GM18868 (cell line): Measurements from ENCODE around the gene STATH.
A peak's percentile ranks its signal among the peaks of the same experiment; 100 is the strongest.
"Not testable (repeated sequence)": the region's sequence is repeated elsewhere in the genome, so short reads cannot be mapped to it uniquely, and the experiment has no call there.

Experiments
- ATAC-seq: cut with Tn5 transposase; IDR thresholded peaks from one replicate; pipeline ENCODE4 v1.9.1; 2021; ENCODE audit warnings: mild to moderate bottlenecking, moderate library complexity; ENCODE audit not compliant: unreplicated experiment

The STATH gene, protein sequence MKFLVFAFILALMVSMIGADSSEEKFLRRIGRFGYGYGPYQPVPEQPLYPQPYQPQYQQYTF

DNA sequence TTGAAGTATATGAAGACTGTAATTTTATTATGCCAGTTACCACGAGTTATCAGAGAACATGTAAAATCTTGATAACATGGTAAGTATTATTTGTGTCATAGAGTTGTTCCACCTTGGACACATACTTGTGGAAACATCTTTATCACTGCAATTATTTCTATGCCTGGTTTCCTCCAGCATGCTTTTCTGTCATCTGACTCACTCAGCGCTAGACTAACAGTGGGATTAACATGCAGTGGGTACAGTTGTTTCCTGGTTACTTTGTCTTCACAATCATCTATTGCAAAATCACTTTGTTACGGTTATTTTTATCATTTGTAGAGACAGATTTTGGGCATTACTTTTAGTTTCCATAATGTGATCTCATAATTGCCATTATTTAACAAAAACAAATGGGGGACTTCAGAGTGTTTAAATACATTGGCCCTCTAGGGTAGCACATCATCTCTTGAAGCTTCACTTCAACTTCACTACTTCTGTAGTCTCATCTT lies at the start of gene STATH:
Gene STATH (plus strand): TSS at position 441 of the 491 bp plus-strand sequence. CDS start 2,472 bp downstream, outside the sequence.
- ATAC-seq = no peak

- no peak for ATAC-seq
Measured at GRCh38 chr4:69951602-69952001, 44.2 kb upstream of the STATH start.

- ATAC-seq = no peak
Measured at GRCh38 chr4:69957209-69957608, 38.6 kb upstream of the STATH start.

GRCh38 chr4:69965628-69966027 lies 30.1 kb upstream of the STATH start, which contains the start of gene CSN2:
Gene CSN2, minus strand, starts transcription at chr4:69965728. Its CDS starts 4,733 bp downstream, at chr4:69960995.
- no peak for ATAC-seq

- ATAC-seq = no peak
Measured at GRCh38 chr4:69970071-69970470, 25.7 kb upstream of the STATH start.

GRCh38 chr4:69974631-69975030 lies 21.1 kb upstream of the STATH start:
- ATAC-seq = no peak

DNA sequence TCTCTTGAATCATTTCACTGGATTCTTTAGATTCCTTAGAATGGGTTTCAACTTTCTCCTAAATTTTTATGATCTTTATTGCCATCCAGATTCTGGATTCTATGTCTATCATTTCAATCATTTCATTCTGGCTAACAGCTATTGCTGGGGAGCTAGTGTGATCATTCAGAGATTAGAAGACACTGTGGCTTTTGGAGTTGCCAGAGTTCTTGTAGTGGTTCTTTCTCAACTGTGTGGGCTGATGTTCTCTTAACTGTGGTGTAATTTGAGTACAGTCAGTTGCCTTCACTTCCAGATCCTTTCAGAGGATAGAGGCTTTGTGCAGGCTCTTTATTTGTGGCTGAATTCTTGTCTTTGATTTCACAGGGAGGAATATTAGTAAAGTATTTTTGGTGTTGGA lies 18.2 kb upstream of the STATH start:
- ATAC-seq = no peak

GRCh38 chr4:69984030-69984443 lies 11.7 kb upstream of the STATH start:
- peak; percentile 75 for ATAC-seq

- no peak for ATAC-seq
Measured at GRCh38 chr4:69986663-69987062, 9.1 kb upstream of the STATH start.

DNA sequence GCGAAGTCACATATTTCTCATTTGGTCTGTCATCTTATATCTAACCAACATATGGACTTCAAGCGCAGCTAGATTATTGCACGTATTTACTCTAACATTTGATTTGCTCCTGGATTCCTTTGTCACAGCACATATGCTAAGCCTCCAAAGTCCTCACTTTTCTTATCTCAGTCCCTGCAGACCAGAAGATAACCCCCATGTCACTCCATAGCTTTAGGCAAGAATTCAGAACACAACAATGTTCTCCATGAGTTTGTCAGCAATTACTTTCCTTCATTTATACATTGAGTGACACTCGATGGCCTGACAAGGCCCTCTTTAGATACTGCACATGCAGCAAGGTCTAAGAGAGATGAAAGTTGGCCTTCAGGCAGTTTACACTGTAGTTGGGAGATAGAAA lies 4.8 kb upstream of the STATH start:
- ATAC-seq = no peak

- no peak for ATAC-seq
Measured at GRCh38 chr4:69994782-69995181, 984 bp upstream of the STATH start.

GRCh38 chr4:69999420-69999819 lies 3.7 kb downstream of the STATH start:
- ATAC-seq = no peak

- no peak for ATAC-seq
Measured at GRCh38 chr4:70000711-70001110, 4.9 kb downstream of the STATH start.

DNA sequence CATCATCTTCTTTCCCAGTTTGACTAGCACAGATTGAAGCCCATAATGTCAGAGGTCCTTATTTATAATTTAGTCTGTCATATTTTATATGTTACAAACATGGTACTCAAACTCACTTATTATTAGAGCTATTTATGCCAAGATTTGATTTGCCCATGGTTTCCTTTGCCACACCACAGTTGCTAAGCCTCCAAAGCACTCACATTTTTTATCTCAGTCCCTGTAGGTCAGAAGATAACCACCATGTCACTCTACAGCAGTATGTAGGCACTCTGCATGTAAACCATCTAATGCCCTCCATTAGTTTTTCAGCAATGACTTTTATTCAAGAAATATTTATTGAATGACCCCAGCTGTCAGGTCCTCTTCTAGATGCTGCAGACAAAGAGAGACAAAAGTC lies 6.7 kb downstream of the STATH start:
- ATAC-seq = no peak

GRCh38 chr4:70008771-70009170 lies 13.0 kb downstream of the STATH start:
- no peak for ATAC-seq

DNA sequence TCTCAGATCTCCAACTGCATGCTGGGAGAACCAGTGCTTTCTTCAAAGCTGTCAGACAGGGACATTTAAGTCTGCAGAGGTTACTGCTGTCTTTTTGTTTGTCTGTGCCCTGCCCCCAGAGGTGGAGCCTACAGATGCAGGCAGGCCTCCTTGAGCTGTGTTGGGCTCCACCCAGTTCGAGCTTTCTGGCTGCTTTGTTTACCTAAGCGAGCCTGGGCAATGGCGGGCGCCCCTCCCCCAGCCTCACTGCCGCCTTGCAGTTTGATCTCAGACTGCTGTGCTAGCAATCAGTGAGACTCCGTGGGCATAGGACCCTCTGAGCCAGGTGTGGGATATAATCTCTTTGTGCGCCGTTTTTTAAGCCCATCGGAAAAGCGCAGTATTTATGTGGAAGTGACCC lies 23.2 kb downstream of the STATH start:
- not testable (repeated sequence) for ATAC-seq

DNA sequence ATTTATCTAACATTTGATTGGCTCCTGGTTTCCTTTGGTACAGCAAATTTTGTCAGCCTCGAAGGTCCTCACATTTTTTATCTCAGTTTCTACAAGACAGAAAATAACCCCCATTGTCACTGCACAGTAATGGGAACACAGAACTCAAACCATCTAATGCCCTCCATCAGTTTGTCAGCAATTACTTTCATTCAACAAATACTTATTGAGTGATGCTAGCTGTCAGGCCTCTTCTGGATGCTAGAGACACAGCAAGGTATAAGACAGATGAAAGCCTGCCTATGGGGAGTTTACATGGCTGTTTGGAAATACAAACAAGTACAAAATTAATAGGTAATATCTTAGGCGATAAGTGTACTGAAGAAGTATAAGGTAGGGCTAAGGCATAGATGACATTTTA lies 27.5 kb downstream of the STATH start:
- ATAC-seq = no peak

DNA sequence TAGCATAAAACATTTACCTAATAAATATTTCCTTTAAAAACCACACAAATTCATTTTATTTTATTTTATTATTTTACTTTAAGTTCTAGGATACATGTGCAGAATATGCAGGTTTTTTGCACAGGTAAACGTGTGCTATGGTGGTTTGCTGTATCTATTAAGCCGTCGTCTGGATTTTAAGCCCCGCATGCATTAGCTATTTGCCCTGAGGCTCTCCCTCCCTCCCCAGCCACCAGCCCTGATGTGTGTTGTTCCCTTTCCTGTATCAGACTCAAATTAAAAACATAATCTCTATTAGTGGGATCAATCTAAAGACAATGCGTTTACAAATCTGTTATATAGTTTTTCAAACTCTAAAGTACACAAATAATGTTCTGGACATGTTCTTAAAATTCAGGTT lies 31.2 kb downstream of the STATH start:
- ATAC-seq = no peak

DNA sequence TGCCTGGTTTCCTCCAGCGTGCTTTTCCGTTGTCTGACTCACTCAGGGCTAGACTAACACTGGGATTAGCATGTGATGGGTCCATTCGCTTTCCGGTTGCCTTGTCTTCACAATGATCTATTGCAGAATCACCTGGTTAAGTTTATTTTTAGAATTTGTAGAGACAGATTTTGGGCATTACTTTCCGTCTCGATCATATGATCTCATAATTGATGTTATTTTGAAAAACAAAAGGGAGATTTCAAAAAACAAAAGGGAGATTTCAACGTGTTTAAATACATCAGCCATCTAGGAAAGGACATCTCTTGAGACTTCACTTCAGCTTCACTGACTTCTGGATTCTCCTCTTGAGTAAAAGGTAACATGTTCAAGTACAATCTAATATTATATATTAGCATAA lies 32.4 kb downstream of the STATH start, which contains the start of gene HTN3:
Gene HTN3 (plus strand): TSS at position 301 of the 400 bp plus-strand sequence. CDS start 2,282 bp downstream, outside the sequence.
- not testable (repeated sequence) for ATAC-seq

GRCh38 chr4:70037559-70037958 lies 41.8 kb downstream of the STATH start:
- ATAC-seq = not testable (repeated sequence)

DNA sequence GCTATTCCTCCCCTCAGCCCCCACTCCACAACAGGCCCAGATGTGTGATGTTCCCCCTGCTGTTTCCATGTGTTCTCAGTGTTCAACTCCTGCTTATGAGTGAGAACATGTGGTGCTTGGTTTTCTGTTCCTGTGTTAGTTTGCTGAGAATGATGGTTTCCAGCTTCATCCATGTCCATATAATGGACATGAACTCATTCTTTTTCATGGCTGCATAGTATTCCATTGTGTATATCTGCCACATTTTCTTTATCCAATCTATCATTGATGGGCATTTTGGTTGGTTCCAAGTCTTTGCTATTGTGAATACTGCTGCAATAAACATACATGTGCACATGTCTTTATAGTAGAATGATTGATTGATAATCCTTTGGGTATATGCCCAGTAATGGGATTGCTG lies 44.2 kb downstream of the STATH start:
- not testable (repeated sequence) for ATAC-seq

DNA sequence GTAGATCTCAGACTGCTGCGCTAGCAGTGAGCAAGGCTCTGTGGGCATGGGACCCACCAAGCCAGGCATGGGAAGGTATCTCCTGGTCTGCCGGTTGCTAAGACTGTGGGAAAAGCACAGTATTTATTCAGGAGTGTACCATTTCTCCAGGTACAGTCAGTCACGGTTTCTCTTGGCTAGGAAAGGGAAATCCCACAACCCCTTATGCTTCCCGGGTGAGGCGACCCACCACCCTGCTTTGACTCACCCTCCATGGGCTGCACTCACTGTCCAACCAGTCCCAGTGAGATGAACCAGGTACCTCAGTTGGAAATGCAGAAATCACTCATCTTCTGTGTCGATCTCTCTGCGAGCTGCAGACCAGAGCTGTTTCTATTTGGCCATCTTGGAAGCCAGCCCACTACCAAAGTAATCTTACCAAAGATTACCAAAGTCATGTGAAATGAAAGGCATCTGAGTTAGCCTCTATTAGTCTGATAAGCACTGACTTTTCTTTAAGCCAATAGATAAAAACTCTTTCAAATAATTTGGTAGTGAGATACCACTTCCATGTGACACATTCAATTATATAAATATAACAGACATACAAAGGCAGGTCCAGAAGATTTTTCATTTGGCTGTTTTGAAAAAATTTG lies 46.0 kb downstream of the STATH start:
- no peak for ATAC-seq

GRCh38 chr4:70050138-70050537 lies 54.4 kb downstream of the STATH start, which contains the start of gene HTN1:
Gene HTN1, plus strand, starts transcription at chr4:70050438. Its CDS starts 2,639 bp downstream, at chr4:70053077.
- ATAC-seq = not testable (repeated sequence)
